ENCODE measurements around the gene ZNF850.

ZNF850 gene

GRCh38 chr19:36686365-36687213 is 86.0 kb downstream of the ZNF850 start:
- peak overlapping the region; percentile 89 for H3K4me2 ChIP-seq (ENCODE audit: low read length)
- H3K27me3 ChIP-seq (ENCODE audit: control insufficient read depth, insufficient read depth, low read length), result no peaks in the 10 kb centered on the region
- no peaks in the 10 kb centered on the region for H3K9me3 ChIP-seq (replicated peaks; ENCODE audit: low read length)
- no peaks in the 10 kb centered on the region for H3K4me1 ChIP-seq (ENCODE audit: control insufficient read depth, insufficient read depth, low read length)
- peaks cover 24% of the 10 kb centered on the region for H3K36me3 ChIP-seq (ENCODE audit: insufficient read depth, low read length)
- H3K4me3 ChIP-seq (ENCODE audit: low read length), result peak overlapping the region; percentile 97
- peak overlapping the region; percentile 91 for H3K9ac ChIP-seq (ENCODE audit: low read depth, low read length)

- H3K9ac ChIP-seq (ENCODE audit: low read depth, low read length), result no peak overlapping the region
- no peaks in the 10 kb centered on the region for H3K9me3 ChIP-seq (replicated peaks; ENCODE audit: low read length)
- H3K4me3 ChIP-seq (ENCODE audit: low read length), result peak overlapping the region; percentile 97
- peaks cover 17% of the 10 kb centered on the region for H3K36me3 ChIP-seq (ENCODE audit: insufficient read depth, low read length)
- H3K4me1 ChIP-seq (ENCODE audit: control insufficient read depth, insufficient read depth, low read length), result no peaks in the 10 kb centered on the region
- H3K27me3 ChIP-seq (ENCODE audit: control insufficient read depth, insufficient read depth, low read length), result no peaks in the 10 kb centered on the region
- peak overlapping the region; percentile 89 for H3K4me2 ChIP-seq (ENCODE audit: low read length)
Measured at GRCh38 chr19:36685835-36686234, 86.8 kb downstream of the ZNF850 start.

DNA sequence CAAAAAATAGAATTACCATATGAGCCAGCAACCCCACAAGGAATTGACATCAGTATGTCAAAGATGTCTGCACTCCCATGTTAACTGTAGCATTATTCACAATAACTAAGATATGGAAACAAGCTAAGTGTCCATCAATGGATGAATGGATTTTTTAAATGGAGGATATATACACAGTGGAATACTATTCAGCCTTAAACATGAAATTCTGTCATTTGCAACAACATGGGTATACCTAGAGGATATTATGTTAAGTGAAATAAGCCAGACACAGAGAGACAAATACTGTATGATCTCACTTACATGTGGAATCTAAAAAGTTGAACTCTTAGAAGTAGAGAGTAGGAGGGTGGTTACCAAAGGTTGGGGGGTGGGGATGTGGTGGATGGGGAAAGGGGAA is 93.2 kb downstream of the ZNF850 start:
- no peaks in the 10 kb centered on the region for H3K27me3 ChIP-seq (ENCODE audit: control insufficient read depth, insufficient read depth, low read length)
- H3K9ac ChIP-seq (ENCODE audit: low read depth, low read length), result no peak overlapping the region
- H3K36me3 ChIP-seq (ENCODE audit: insufficient read depth, low read length), result peaks cover 2% of the 10 kb centered on the region
- no peaks in the 10 kb centered on the region for H3K9me3 ChIP-seq (replicated peaks; ENCODE audit: low read length)
- no peak overlapping the region for H3K4me3 ChIP-seq (ENCODE audit: low read length)
- H3K4me2 ChIP-seq (ENCODE audit: low read length), result no peak overlapping the region
- no peaks in the 10 kb centered on the region for H3K4me1 ChIP-seq (ENCODE audit: control insufficient read depth, insufficient read depth, low read length)

DNA sequence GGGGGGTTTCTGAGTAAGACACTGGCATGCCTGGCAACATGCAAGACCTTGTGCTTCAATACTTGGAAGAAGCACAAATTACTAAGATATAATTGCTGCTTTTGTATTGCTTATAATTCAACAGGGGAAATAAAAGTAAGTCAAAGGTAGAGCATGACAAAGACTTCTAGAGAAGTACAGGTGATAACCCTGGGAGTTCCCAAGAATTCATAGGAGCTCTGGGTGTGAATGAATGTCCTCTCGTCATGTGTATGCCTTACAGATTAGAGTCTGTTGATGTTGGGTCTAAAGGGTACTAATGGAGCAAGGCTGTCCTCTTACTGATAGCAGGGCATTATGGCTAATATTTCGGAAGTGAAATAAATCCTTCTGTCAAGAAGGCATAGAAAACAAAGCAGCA is 98.4 kb downstream of the ZNF850 start:
- Histone ChIP-seq H3K4me3 (ENCODE audit: low read length) (no peak overlapping the region), H3K9ac (ENCODE audit: low read depth, low read length) (no peak overlapping the region), H3K9me3 (replicated peaks; ENCODE audit: low read length) (no peaks in the 10 kb centered on the region), H3K4me1 (ENCODE audit: control insufficient read depth, insufficient read depth, low read length) (no peaks in the 10 kb centered on the region), H3K4me2 (ENCODE audit: low read length) (no peak overlapping the region), H3K36me3 (ENCODE audit: insufficient read depth, low read length) (peaks cover 1% of the 10 kb centered on the region), H3K27me3 (ENCODE audit: control insufficient read depth, insufficient read depth, low read length) (no peaks in the 10 kb centered on the region)

- H3K27me3 ChIP-seq (ENCODE audit: control insufficient read depth, insufficient read depth, low read length), result no peaks in the 10 kb centered on the region
- H3K9ac ChIP-seq (ENCODE audit: low read depth, low read length), result no peak overlapping the region
- no peak overlapping the region for H3K4me2 ChIP-seq (ENCODE audit: low read length)
- no peaks in the 10 kb centered on the region for H3K36me3 ChIP-seq (ENCODE audit: insufficient read depth, low read length)
- H3K4me3 ChIP-seq (ENCODE audit: low read length), result no peak overlapping the region
- no peaks in the 10 kb centered on the region for H3K4me1 ChIP-seq (ENCODE audit: control insufficient read depth, insufficient read depth, low read length)
- H3K9me3 ChIP-seq (replicated peaks; ENCODE audit: low read length), result no peaks in the 10 kb centered on the region
Measured at GRCh38 chr19:36672368-36672767, 100.2 kb downstream of the ZNF850 start.

GRCh38 chr19:36668646-36669045 is 104.0 kb downstream of the ZNF850 start:
- no peak overlapping the region for H3K9ac ChIP-seq (ENCODE audit: low read depth, low read length)
- H3K9me3 ChIP-seq (replicated peaks; ENCODE audit: low read length), result no peaks in the 10 kb centered on the region
- H3K4me1 ChIP-seq (ENCODE audit: control insufficient read depth, insufficient read depth, low read length), result no peaks in the 10 kb centered on the region
- peaks cover 9% of the 10 kb centered on the region for H3K36me3 ChIP-seq (ENCODE audit: insufficient read depth, low read length)
- no peak overlapping the region for H3K4me2 ChIP-seq (ENCODE audit: low read length)
- no peak overlapping the region for H3K4me3 ChIP-seq (ENCODE audit: low read length)
- no peaks in the 10 kb centered on the region for H3K27me3 ChIP-seq (ENCODE audit: control insufficient read depth, insufficient read depth, low read length)

- Histone ChIP-seq H3K4me1 (ENCODE audit: control insufficient read depth, insufficient read depth, low read length) (no peaks in the 10 kb centered on the region), H3K4me2 (ENCODE audit: low read length) (peak overlapping the region; percentile 77), H3K4me3 (ENCODE audit: low read length) (peak overlapping the region; percentile 87), H3K9ac (ENCODE audit: low read depth, low read length) (peak overlapping the region; percentile 91), H3K9me3 (replicated peaks; ENCODE audit: low read length) (no peaks in the 10 kb centered on the region), H3K27me3 (ENCODE audit: control insufficient read depth, insufficient read depth, low read length) (no peaks in the 10 kb centered on the region), H3K36me3 (ENCODE audit: insufficient read depth, low read length) (peaks cover 22% of the 10 kb centered on the region)
Measured at GRCh38 chr19:36665832-36666231, 106.8 kb downstream of the ZNF850 start.
